B cell (primary cell): ENCODE data around the gene MFSD12. TPM values are rescaled to one million over a fixed set of nuclear protein-coding genes. Genes with fewer than 3 reads are reported as not detected.

Source experiments
- ATAC-seq: fragments of 200-7000 bp; cut with Tn5 transposase; one replicate; pipeline ENCODE4 v1.10.0; 2021; ENCODE audit warnings: low read depth, mild to moderate bottlenecking, moderate number of reproducible peaks, moderate library complexity
- CTCF ChIA-PET: fragments of 350-600 bp; sonication (Branson Sonifier 250); formaldehyde crosslinking; loops from one replicate; lab custom pipeline; 2021; ENCODE audit warnings: antibody characterized with exemption, inconsistent platforms; lab: Charles Lee
- POLR2A ChIA-PET: fragments of 350-600 bp; sonication (Branson Sonifier 250); formaldehyde crosslinking; loops from one replicate; lab custom pipeline; 2021; ENCODE audit warnings: antibody characterized with exemption; lab: Charles Lee
- DNase-seq: peaks from one replicate; pipeline ENCODE4 v3.0.0; 2013
- H2AFZ ChIP-seq: 2 replicates; pipeline ENCODE4 v1.6.1; 2012; ENCODE audit warnings: mild to moderate bottlenecking, low read depth, low read length; ENCODE audit not compliant: insufficient read depth, poor library complexity, severe bottlenecking
- H3K27ac ChIP-seq, 2 donors: 1 replicate in 1 of 2; 2 replicates in 1 of 2; pipeline ENCODE4 v1.5.1; 2012 to 2013; ENCODE audit warnings: low read length in 2 of 2, mild to moderate bottlenecking in 2 of 2, moderate library complexity in 1 of 2
- H3K27me3 ChIP-seq, 4 experiments: fragments of 200-600 bp in 1 of 4; sonication (generic) in 1 of 4; replicated peaks in 1 of 4; 1 replicate in 2 of 4; 2 replicates in 2 of 4; pipeline versions ENCODE4 v1.6.1 to v1.7.0; 2013 to 2016; ENCODE audit warnings: low read length in 3 of 4, mild to moderate bottlenecking in 2 of 4, mixed read lengths in 1 of 4, moderate library complexity in 1 of 4; ENCODE audit not compliant: insufficient read depth in 4 of 4, control insufficient read depth in 3 of 4; ENCODE audit errors: control extremely low read depth in 1 of 4
- H3K36me3 ChIP-seq, 2 experiments: replicated peaks in 1 of 2; 1 replicate in 1 of 2; 2 replicates in 1 of 2; pipeline versions ENCODE4 v1.6.1 to v1.7.1; 2013; ENCODE audit warnings: low read length in 1 of 2; ENCODE audit not compliant: insufficient read depth in 2 of 2, control insufficient read depth in 1 of 2; ENCODE audit errors: control extremely low read depth in 1 of 2, extremely low read depth in 1 of 2
- H3K4me1 ChIP-seq, 2 donors: fragments of 200-600 bp in 1 of 2; sonication (generic) in 1 of 2; 1 replicate in 1 of 2; 2 replicates in 1 of 2; pipeline versions ENCODE4 v1.5.1 to v1.6.1; 2013 to 2017; ENCODE audit warnings: low read length in 2 of 2; ENCODE audit not compliant: control insufficient read depth in 2 of 2, insufficient read depth in 2 of 2
- H3K4me2 ChIP-seq: replicated peaks from 2 replicates; pipeline ENCODE3; 2012; ENCODE audit warnings: mild to moderate bottlenecking, low read depth, low read length; ENCODE audit not compliant: poor library complexity, severe bottlenecking
- H3K4me3 ChIP-seq, 5 experiments: fragments of 200-600 bp in 1 of 5; sonication (generic) in 1 of 5; 1 replicate in 3 of 5; 2 replicates in 2 of 5; pipeline versions ENCODE4 v1.5.1 to v1.7.0; 2011 to 2016; ENCODE audit warnings: low read length in 4 of 5, mild to moderate bottlenecking in 4 of 5, low read depth in 2 of 5, control low read depth in 1 of 5, moderate library complexity in 1 of 5; ENCODE audit not compliant: insufficient read depth in 1 of 5; ENCODE audit errors: control extremely low read depth in 1 of 5, extremely low read depth in 1 of 5
- H3K79me2 ChIP-seq: fragments of 200-600 bp; sonication (generic); one replicate; pipeline ENCODE4 v1.6.0; 2016; ENCODE audit warnings: low read length; ENCODE audit not compliant: control insufficient read depth, insufficient read depth
- H3K9ac ChIP-seq: fragments of 200-600 bp; sonication (generic); 2 replicates; pipeline ENCODE4 v1.6.1; 2017; ENCODE audit warnings: mild to moderate bottlenecking, low read length, moderate library complexity
- H3K9me3 ChIP-seq, 3 donors: one replicate each; pipeline versions ENCODE4 v1.6.1 to v1.7.1; 2013; ENCODE audit warnings: low read length in 2 of 3; ENCODE audit not compliant: control insufficient read depth in 2 of 3, insufficient read depth in 1 of 3; ENCODE audit errors: control extremely low read depth in 1 of 3
- H4K20me1 ChIP-seq: 2 replicates; pipeline ENCODE4 v1.6.0; 2012; ENCODE audit warnings: mild to moderate bottlenecking, low read length; ENCODE audit not compliant: insufficient read depth, control insufficient read depth, poor library complexity, severe bottlenecking
- H3K27ac Mint-ChIP-seq: one replicate; pipeline ENCODE4 v1.8.0; 2021; ENCODE audit warnings: mixed read lengths
- H3K27me3 Mint-ChIP-seq: one replicate; pipeline ENCODE4 v1.8.0; 2021; ENCODE audit warnings: mixed read lengths
- H3K4me1 Mint-ChIP-seq: one replicate; pipeline ENCODE4 v1.8.0; 2021; ENCODE audit warnings: mixed read lengths
- H3K4me3 Mint-ChIP-seq: one replicate; pipeline ENCODE4 v1.8.0; 2021; ENCODE audit warnings: mixed read lengths
- H3K9me3 Mint-ChIP-seq: one replicate; pipeline ENCODE4 v1.8.0; 2022; ENCODE audit warnings: mixed read lengths; ENCODE audit not compliant: insufficient read depth
- CTCF ChIP-seq: fragments of 200-600 bp; IDR thresholded peaks from one replicate; pipeline ENCODE4 v1.8.0; 2022; ENCODE audit warnings: antibody characterized with exemption, mild to moderate bottlenecking
- EZH2 ChIP-seq: IDR thresholded peaks from 2 replicates; pipeline ENCODE4 v1.6.1; 2012; ENCODE audit warnings: borderline replicate concordance, low read depth, mild to moderate bottlenecking, moderate library complexity, low read length; ENCODE audit not compliant: insufficient read depth, poor library complexity, severe bottlenecking
- WGBS: methylation state at CpG from one replicate; pipeline ENCODE4 v1.1.5; 2013; ENCODE audit warnings: missing lambda C conversion rate; ENCODE audit not compliant: insufficient coverage; 5-methylcytosine and 5-hydroxymethylcytosine counted together
- intact Hi-C: fragments of 100-400 bp; cut with micrococcal nuclease; formaldehyde crosslinking; loops from one replicate; pipeline ENCODE4 v1.10.0; 2022
- polyA plus RNA-seq: library from polyadenylated mRNA; depleted of rRNA; stranded (reverse); fragments of >200 nt; gene quantifications from 2 replicates; pipeline ENCODE4 v1.2.3, GENCODE V29; 2012
- total RNA-seq, 2 donors: library from RNA; stranded (reverse); fragments of 120-200 nt in 1 of 2; gene quantifications; 1 replicate in 1 of 2; 2 replicates in 1 of 2; pipeline versions ENCODE4 v1.2.3 to v1.2.4, GENCODE V29; 2013 to 2022

The MFSD12 gene
- total and polyA plus RNA-seq, 2 donors (not counting 1 experiment from before 2014, with no cell fraction given) = 100 to 154 TPM

DNA sequence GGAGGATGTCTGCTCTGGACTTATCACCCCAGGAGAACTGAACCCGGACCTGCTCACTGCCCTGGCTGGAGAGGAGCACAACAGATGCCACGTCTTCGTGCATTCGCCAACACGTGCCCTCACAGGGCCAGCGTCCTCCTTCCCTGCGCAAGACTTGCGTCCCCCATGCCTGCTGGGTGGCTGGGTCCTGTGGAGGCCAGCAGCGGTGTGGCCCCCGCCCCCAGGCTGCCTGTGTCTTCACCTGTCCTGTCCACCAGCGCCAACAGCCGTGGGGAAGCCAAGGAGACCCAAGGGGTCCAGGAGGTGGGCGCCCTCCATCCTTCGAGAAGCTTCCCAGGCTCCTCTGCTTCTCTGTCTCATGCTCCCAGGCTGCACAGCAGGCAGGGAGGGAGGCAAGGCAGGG is 21.8 kb downstream of the MFSD12 start:
- ATAC-seq (no peak), DNase-seq (no peak)
- ChIA-PET POLR2A (interaction anchor here (0.6 to 0.7 kb wide), 2 partner anchors 25 to 677 kb away, joined by 3 to 7 read pairs; no protein-coding TSS in a partner anchor), CTCF (no interaction called here)
- Histone ChIP-seq H3K4me2 (no peak overlapping the region), H3K79me2 (no peaks in the 10 kb centered on the region), H3K9me3 (peaks cover 0 to 8% (median 0%) of the 10 kb centered on the region in 3 donors), H3K27me3 (no peaks in the 10 kb centered on the region), H3K36me3 (peaks cover 0 to 42% of the 10 kb centered on the region in 2 experiments), H3K9ac (no peak overlapping the region), H3K27ac (no peak overlapping the region), H2AFZ (no peak overlapping the region), H4K20me1 (peaks cover 15% of the 10 kb centered on the region), H3K4me3 (no peak overlapping the region), H3K4me1 (no peaks in the 10 kb centered on the region)
- Mint-ChIP-seq H3K27me3 (no peaks in the 10 kb centered on the region), H3K4me1 (no peaks in the 10 kb centered on the region), H3K27ac (no peak overlapping the region), H3K9me3 (no peaks in the 10 kb centered on the region), H3K4me3 (no peak overlapping the region)
- WGBS = 99% methylated on average over 12 of the region's 14 CpGs
- intact Hi-C loops = no loop called here
- TF ChIP-seq EZH2 (no peak), CTCF (no peak)

- peaks cover 0 to 8% (median 0%) of the 10 kb centered on the region in 3 donors for H3K9me3 ChIP-seq
- ATAC-seq (no peak), DNase-seq (no peak)
- H3K4me1 ChIP-seq = no peaks in the 10 kb centered on the region
- H3K4me1 Mint-ChIP-seq = no peaks in the 10 kb centered on the region
- no peaks in the 10 kb centered on the region for H3K9me3 Mint-ChIP-seq
- intact Hi-C loops = no loop called here
- POLR2A ChIA-PET = interaction anchor here (0.6 to 1.2 kb wide), 3 partner anchors 21 to 677 kb away, joined by 3 to 7 read pairs (median 6); no protein-coding TSS in a partner anchor
- no peak overlapping the region for H2AFZ ChIP-seq
- no peak overlapping the region for H3K4me2 ChIP-seq
- H3K79me2 ChIP-seq = no peaks in the 10 kb centered on the region
- H3K27ac Mint-ChIP-seq = no peak overlapping the region
- 98% methylated on average over 9 of the region's 9 CpGs for WGBS
- H3K4me3 ChIP-seq = no peak overlapping the region
- H3K4me3 Mint-ChIP-seq = no peak overlapping the region
- H3K36me3 ChIP-seq = peaks cover 0 to 44% of the 10 kb centered on the region in 2 experiments
- H3K27ac ChIP-seq = no peak overlapping the region
- CTCF ChIA-PET = no interaction called here
- TF ChIP-seq CTCF = no peak
- no peak for TF ChIP-seq EZH2
- H3K9ac ChIP-seq = no peak overlapping the region
- no peaks in the 10 kb centered on the region for H3K27me3 ChIP-seq
- no peaks in the 10 kb centered on the region for H3K27me3 Mint-ChIP-seq
- peaks cover 15% of the 10 kb centered on the region for H4K20me1 ChIP-seq
Observed at GRCh38 chr19:3535235-3535535, 22.2 kb downstream of the MFSD12 start.
